ENCODE data around the gene FOXD4L6.
"Not testable (repeated sequence)": the region's sequence is repeated elsewhere in the genome, so short reads cannot be mapped to it uniquely, and the experiment has no call there.

Gene FOXD4L6

DNA sequence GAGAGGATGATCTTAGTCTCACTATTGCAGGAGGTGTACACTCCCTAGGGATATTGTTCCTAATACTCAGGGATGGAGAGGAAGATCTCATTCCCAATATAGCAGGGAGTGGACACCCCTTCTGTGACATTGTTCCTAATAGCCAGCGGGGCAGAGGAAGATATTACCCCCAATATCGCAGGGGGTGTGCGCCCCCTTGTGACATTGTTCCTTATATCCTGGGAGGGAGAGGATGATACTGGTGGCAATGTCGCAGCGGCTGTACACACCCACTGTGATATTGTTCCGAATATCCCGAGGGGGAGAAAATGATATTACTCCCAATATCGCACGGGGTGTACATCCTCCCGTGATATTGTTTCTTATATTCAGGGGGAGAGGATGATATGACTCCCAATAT is 17.6 kb downstream of the FOXD4L6 start:
- H3K27ac Mint-ChIP-seq; H3K4me1 Mint-ChIP-seq (ENCODE audit: low read depth); DNase-seq; H3K36me3 Mint-ChIP-seq (ENCODE audit: low read depth); H3K27me3 Mint-ChIP-seq; H3K4me3 Mint-ChIP-seq; H3K9me3 Mint-ChIP-seq: not testable (repeated sequence)

DNA sequence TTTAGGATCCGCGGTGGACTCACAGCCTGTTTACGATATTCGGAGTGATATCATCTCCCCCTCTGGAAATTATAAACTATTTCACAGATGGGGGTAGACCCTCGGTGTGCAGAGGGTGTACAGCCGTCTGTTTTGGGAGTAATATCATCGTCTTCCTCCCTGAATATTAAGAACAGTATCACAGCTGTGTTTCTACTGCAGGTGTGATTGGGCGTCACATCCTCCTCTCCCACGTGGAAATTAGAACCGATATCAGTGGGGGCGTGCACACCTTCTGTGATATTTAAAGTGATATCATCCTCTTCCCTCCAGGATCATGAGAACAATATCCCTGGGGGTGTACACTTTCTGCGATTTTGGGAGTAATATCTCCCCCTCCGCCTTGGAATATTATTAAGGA is 19.2 kb downstream of the FOXD4L6 start:
- H3K36me3 Mint-ChIP-seq (ENCODE audit: low read depth); H3K4me1 Mint-ChIP-seq (ENCODE audit: low read depth); H3K27me3 Mint-ChIP-seq; DNase-seq; H3K9me3 Mint-ChIP-seq; H3K27ac Mint-ChIP-seq; H3K4me3 Mint-ChIP-seq: not testable (repeated sequence)

DNA sequence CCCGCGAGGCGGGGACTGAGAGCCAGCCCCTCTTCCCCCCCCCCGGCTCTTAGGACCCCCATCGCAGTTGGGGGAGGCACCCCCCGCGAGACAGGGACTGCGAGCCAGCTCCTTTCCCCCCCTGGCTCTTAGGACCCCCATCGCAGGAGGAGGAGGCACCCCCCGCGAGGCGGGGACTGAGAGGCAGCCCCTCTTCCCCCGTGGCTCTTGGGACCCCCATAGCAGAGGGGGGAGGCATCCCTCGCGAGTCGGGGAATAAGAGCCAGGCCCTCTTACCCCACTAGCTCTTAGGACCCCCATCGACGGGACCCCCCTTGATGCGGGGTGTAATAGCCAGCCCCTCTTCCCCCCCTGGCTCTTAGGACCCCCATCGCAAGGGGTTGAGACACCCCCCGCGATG is 19.7 kb downstream of the FOXD4L6 start:
- H3K27ac Mint-ChIP-seq; H3K4me3 Mint-ChIP-seq; H3K36me3 Mint-ChIP-seq (ENCODE audit: low read depth); H3K27me3 Mint-ChIP-seq; H3K4me1 Mint-ChIP-seq (ENCODE audit: low read depth); DNase-seq; H3K9me3 Mint-ChIP-seq: not testable (repeated sequence)

DNA sequence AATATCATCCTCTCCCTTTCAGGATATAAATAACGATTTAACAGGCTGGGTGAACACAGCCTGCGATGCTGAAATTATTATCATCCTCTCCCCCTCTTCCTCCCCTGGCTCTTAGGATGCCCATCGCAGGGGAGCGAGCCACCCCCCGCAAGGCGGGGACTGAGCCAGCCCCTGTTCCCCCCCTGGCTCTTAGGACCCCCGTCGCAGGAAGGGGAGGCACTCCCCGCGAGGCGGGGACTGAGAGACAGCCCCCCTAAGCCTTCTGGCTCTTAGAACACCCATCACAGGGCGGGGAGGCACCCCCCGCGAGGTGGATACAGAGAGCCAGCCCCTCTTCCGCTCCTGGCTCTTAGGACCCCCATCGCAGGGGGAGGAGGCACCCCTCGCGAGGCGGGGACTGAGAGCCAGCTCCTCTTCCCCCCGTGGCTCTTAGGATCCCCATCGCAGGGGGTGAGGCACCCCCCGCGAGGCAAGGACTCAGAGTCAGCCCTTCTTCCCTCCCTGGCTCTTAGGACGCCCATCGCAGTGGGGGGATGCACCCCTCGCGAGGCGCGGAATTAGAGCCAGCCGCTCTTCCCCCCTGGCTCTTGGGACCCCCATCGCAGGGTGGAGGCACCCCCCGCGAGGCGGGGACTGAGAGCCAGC is 21.9 kb downstream of the FOXD4L6 start:
- not testable (repeated sequence) for H3K27me3 Mint-ChIP-seq; DNase-seq; H3K4me1 Mint-ChIP-seq (ENCODE audit: low read depth); H3K36me3 Mint-ChIP-seq (ENCODE audit: low read depth); H3K27ac Mint-ChIP-seq; H3K9me3 Mint-ChIP-seq; H3K4me3 Mint-ChIP-seq

DNA sequence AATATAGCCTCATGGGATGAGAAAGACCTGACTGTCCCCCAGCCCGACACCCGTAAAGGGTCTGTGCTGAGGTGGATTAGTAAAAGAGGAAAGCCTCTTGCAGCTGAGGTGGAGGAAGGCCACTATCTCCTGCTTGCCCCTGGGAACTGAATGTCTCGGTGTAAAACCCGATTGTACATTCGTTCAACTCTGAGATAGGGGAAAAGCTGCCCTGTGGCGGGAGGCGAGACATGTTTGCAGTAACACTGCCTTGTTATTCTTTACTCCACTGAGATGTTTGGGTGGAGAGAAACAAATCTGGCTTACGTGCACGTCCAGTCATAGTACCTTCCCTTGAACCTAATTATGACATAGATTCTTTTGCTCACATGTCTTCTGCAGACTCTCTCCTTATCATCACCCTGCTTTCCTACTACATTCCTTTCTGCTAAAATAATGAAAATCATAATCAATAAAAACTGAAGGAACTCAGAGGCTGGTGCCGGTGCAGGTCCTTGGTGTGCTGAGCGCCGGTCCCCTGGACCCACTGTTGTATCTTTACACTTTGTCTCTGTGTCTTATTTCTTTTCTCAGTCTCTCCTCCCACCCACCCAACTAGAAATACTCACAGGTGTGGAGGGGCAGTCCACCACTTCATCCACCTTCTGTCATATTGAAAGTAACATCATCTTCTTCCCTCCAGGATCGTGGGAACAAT is 22.8 kb downstream of the FOXD4L6 start:
- H3K27ac Mint-ChIP-seq; DNase-seq; H3K4me1 Mint-ChIP-seq (ENCODE audit: low read depth); H3K27me3 Mint-ChIP-seq; H3K9me3 Mint-ChIP-seq; H3K36me3 Mint-ChIP-seq (ENCODE audit: low read depth); H3K4me3 Mint-ChIP-seq: not testable (repeated sequence)

DNA sequence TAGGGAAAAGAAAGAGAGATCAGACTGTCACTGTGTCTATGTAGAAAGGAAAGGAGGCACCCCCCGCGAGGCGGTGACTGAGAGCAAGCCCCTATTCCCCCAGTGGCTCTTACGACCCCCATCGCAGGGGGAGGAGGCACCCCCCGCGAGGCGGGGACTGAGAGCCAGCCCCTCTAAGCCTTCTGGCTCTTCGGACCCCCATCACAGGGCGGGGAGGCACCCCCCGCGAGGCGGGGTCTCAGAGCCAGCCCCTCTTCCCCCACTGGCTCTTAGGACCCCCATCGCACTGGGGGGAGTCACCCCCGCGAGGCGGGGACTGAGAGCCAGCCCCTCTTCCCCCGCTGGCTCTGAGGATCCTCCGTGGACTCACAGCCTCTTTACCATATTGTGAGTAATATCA is 23.9 kb downstream of the FOXD4L6 start:
- not testable (repeated sequence) for H3K9me3 Mint-ChIP-seq; DNase-seq; H3K27me3 Mint-ChIP-seq; H3K36me3 Mint-ChIP-seq (ENCODE audit: low read depth); H3K4me3 Mint-ChIP-seq; H3K4me1 Mint-ChIP-seq (ENCODE audit: low read depth); H3K27ac Mint-ChIP-seq

DNA sequence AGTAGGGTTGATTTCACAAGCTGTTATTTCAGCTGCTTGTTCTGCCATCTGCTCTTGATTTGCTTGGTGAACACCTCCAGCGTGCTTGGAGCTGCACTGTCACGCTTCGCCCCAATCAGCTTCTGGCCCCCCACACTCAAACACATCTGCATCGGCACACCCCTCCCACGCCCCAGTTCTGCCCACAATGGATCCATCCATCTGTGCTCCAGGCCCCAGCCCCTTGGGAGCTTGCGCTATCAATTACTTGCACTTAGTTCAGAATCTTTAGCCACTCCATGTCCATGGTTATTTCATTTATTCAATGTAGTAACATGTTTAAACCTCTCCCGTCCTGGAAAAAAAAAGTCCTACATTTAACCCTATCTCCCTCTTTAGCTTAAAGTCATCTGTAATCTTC is 28.0 kb downstream of the FOXD4L6 start:
- H3K27me3 Mint-ChIP-seq = peaks cover 12% of the 10 kb centered on the region
- H3K36me3 Mint-ChIP-seq (ENCODE audit: low read depth); H3K9me3 Mint-ChIP-seq; H3K27ac Mint-ChIP-seq; H3K4me1 Mint-ChIP-seq (ENCODE audit: low read depth); H3K4me3 Mint-ChIP-seq; DNase-seq: not testable (repeated sequence)

DNA sequence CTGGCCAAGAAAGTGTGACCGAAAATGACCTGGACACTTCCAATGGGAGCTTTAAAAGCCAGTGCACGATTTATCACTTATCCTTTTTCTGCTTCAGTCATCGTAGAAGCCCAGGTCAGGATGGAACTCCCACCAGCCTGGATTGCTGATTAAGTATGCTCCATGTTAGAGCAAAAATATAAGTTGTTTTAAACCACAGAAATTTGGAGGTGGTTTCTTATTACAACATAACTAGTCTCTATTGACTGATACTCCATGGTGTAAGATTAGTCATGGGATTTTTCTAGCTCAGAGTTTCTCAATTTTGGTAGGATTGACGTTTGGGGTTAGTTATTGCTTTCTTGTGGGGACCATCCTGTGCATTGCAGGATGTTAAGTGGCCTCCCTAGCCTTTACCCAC is 29.7 kb downstream of the FOXD4L6 start:
- not testable (repeated sequence) for H3K4me3 Mint-ChIP-seq; H3K4me1 Mint-ChIP-seq (ENCODE audit: low read depth); H3K27ac Mint-ChIP-seq; DNase-seq; H3K9me3 Mint-ChIP-seq; H3K36me3 Mint-ChIP-seq (ENCODE audit: low read depth)
- peaks cover 14% of the 10 kb centered on the region for H3K27me3 Mint-ChIP-seq

DNA sequence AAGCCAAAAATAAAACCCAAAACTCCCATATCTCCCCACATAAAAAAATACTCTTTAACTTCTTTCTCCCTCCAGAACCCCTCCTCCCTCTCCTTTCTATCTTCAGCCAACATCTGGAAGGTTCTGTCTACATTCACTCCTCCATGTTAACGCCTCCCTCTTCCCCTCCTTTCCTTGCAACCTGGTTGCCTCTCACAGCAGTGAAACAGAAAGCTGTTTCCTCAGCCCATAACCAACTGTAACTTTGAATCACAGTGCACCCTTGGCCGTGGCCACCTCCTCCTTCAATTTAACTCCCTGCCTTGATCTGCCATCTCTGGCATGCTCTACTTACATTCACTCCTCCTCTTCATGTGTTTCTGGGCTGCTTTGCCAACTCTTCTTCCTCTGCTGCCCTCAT is 33.4 kb downstream of the FOXD4L6 start:
- not testable (repeated sequence) for H3K4me3 Mint-ChIP-seq; H3K27me3 Mint-ChIP-seq; H3K4me1 Mint-ChIP-seq (ENCODE audit: low read depth); H3K9me3 Mint-ChIP-seq; DNase-seq; H3K36me3 Mint-ChIP-seq (ENCODE audit: low read depth); H3K27ac Mint-ChIP-seq

DNA sequence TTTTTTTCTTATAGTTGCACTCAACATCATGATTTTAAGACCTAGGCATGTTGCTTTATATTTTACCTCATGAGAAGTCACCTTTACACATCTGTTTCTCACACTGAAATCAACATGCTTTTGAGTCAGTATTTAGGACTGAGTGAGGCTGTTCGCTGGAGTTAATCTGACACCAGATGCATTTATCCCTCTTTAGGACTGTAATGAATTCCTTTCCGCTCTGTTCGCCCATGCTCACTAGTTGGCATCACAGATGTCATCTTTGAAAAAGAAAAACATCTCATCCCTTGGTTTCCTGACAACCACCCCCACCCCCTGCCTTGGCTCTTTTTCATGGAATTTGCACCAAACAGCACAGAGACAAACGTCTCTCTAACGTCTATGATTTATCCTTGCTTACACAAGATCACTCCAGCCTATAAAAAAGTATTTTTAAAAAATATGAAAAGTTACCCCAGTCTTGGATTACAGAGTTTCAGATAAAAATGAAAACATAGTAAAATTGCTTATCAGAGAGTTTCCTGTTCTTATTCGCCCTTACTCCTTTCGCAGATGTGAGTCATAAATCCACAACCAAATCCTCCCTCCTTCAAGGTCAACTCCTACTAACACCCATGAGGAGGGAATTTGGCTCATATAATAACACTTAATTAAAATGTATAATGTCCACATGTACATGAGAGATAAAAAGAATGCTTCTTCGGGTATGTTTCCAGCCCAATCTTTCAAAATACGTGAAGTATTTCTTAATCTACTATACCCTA is 34.3 kb downstream of the FOXD4L6 start:
- not testable (repeated sequence) for DNase-seq; H3K36me3 Mint-ChIP-seq (ENCODE audit: low read depth); H3K9me3 Mint-ChIP-seq; H3K27me3 Mint-ChIP-seq; H3K4me3 Mint-ChIP-seq; H3K4me1 Mint-ChIP-seq (ENCODE audit: low read depth); H3K27ac Mint-ChIP-seq

DNA sequence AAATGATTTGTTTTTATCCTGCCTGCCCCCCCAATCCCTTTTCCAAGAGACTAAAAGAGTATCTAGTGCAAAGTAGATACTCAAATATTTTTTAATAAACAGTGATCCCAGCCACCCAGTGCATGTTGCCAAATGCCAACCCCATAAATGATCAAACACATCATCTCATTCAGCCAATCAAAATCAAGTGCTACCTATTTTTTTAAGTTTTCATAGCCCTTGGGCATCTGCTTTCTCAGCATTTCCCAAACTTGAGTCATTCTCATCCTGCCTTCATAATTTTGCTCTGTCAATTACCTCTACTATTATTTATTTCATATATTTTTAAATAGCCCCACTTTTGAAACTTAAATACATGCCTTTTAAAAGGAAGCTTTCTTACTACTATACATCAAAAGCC is 37.6 kb downstream of the FOXD4L6 start:
- not testable (repeated sequence) for H3K9me3 Mint-ChIP-seq; DNase-seq; H3K27ac Mint-ChIP-seq; H3K36me3 Mint-ChIP-seq (ENCODE audit: low read depth); H3K4me3 Mint-ChIP-seq; H3K4me1 Mint-ChIP-seq (ENCODE audit: low read depth)
- H3K27me3 Mint-ChIP-seq = peaks cover 18% of the 10 kb centered on the region

DNA sequence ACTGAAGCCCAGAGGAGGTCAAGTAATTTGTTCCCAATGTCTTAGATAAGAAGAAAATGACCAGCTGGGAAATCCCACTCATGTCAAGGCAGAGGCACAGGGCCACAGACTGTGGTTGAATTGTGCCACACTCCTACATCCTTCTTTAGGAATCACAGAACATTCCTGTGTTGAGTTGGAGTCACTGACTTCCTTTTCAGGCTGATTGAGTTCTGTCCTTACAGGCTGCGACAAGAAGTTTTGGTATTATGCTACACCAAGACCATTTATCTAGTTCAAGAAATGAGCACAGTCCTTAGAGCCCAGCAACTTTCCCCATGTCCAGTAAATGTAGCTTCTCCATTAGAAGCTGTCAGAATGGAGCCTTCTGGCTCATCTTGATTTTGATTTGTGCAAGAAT is 38.1 kb downstream of the FOXD4L6 start:
- H3K36me3 Mint-ChIP-seq (ENCODE audit: low read depth); H3K27ac Mint-ChIP-seq; H3K4me3 Mint-ChIP-seq; H3K9me3 Mint-ChIP-seq; DNase-seq; H3K4me1 Mint-ChIP-seq (ENCODE audit: low read depth): not testable (repeated sequence)
- H3K27me3 Mint-ChIP-seq = peaks cover 20% of the 10 kb centered on the region

DNA sequence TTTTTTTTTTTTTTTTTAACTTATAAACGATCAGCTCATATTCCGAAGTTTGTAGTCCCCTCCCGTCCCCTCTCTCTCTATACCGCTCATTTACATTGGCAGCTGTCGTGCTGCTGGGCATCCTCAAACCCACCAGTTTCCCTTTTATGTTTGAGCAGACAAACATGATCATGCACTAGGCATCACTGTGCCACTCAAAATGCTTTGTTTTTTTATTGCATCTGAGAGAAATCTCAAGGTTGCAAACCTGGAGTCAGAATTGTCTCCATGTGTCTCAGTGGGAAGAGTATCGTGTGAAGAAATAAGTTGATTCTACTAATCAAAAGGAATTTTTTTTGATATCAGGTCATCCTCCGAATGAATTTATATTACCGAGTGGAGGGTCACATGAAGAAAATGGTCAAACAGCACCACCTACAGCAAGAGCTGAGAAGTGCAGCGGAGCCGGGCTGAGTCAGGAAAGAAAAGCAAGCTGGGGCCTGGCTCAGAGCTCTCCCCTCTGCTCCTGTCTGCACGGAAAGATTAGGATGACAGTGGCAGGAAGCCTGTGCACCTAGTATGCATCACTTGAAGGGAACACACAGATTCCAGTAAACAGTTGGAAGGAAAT is 39.9 kb downstream of the FOXD4L6 start:
- H3K36me3 Mint-ChIP-seq (ENCODE audit: low read depth); DNase-seq; H3K27ac Mint-ChIP-seq; H3K9me3 Mint-ChIP-seq; H3K4me3 Mint-ChIP-seq; H3K4me1 Mint-ChIP-seq (ENCODE audit: low read depth): not testable (repeated sequence)
- H3K27me3 Mint-ChIP-seq = peaks cover 23% of the 10 kb centered on the region

DNA sequence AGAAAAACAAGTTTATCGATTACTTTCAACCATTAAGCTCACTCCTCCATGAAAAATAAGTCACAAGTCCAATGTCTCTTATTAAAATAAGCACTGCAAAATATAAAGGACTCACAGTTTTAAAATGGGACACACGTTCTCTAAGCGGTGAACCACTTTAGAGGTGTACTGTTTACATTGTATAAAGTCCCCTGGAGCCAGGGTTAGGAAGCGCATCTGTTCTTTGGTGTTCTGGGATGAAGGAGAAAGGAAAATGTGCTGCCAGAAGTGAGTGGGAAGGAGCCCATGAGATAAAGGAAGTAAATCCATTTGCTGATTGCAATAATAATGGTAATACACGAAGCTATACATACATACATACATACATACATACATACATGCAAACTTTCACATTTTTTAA is 40.6 kb downstream of the FOXD4L6 start:
- H3K27me3 Mint-ChIP-seq = peaks cover 23% of the 10 kb centered on the region
- H3K36me3 Mint-ChIP-seq (ENCODE audit: low read depth); H3K27ac Mint-ChIP-seq; H3K4me1 Mint-ChIP-seq (ENCODE audit: low read depth); DNase-seq; H3K4me3 Mint-ChIP-seq; H3K9me3 Mint-ChIP-seq: not testable (repeated sequence)

DNA sequence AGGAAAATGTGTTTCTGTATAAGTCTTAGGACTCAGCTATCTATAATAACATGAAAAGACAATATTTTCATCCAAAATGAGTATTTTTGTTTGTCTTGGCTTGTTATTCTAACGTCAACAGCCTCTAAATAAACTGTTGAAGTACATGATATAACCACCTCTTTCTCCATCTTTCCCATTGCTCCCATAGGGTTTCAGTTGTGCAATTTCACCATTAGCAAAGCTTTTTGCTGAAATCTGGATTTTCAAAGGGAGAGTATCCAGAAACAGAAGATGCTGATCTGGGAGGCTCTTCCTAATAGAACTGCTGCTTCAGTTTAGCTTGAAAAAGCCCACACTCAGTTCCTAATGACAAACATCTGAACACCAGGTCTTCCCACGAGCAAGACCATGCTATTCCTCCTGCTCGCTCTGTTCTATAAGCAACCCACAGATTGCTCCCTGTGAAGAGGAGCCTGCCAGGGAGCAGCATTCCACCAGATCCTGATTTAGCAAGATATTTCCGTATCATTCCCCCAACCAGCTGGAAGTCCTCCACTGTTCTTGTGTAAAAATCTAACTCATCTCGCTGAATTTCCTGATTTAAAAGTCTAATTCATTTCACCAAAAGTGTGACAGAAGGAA is 41.2 kb downstream of the FOXD4L6 start:
- H3K36me3 Mint-ChIP-seq (ENCODE audit: low read depth); DNase-seq; H3K4me3 Mint-ChIP-seq; H3K9me3 Mint-ChIP-seq; H3K27ac Mint-ChIP-seq; H3K4me1 Mint-ChIP-seq (ENCODE audit: low read depth): not testable (repeated sequence)
- peaks cover 30% of the 10 kb centered on the region for H3K27me3 Mint-ChIP-seq

All from activated T-cell treated with anti-CD3 and anti-CD28 coated beads, Interleukin-2, amount 50 U/mL, for 24 hours (primary cell).